ENCODE data around the gene RBM23. TPM values are rescaled to one million over a fixed set of nuclear protein-coding genes. Genes with fewer than 3 reads are reported as not detected.
"Not testable (repeated sequence)": the region's sequence is repeated elsewhere in the genome, so short reads cannot be mapped to it uniquely, and the experiment has no call there.

RBM23 gene
- polyA plus RNA-seq, 1 donor from 2014 or later: 83.7 TPM

DNA sequence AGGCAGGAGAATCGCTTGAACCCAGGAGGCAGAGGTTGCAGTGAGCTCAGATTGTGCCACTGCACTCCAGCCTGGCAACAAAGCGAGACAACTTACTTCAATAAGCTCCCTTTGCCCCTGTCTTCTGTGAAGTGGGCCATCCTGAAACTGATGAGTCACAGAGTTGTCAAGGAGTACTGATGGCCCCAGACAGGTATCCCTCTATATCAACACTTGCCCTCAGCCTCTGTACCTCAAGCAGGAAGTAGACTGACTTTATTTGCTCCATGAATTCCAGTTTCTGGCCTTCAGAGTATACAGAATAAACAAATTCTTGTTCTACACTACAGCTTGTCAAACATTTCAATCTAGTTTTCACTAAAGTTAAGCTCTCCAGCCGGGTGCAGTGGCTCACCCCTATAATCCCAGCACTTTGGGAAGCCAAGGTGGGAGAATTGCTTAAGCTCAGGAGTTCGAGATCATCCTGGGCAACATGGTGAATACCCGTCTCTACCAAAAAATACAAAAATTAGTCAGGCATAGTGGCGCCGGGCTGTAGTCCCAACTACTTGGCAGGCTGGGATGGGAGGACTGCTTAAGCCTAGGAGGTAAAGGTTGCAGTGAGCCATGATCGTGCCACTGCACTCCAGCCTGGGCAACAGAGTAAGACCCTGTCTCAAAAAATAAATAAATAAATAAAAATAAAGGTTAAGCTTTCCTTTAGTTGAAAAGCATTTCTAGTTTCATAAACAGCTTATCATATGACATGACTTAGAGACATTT, 63.8 kb downstream of the RBM23 start:
- Histone ChIP-seq H3K27ac (ENCODE audit: low read length) (no peak overlapping the region), H3K4me3 (ENCODE audit: low read length) (no peak overlapping the region), H4K20me1 (ENCODE audit: insufficient read depth) (no peaks in the 10 kb centered on the region), H3K27me3 (ENCODE audit: insufficient read depth, low read depth, low read length) (no peaks in the 10 kb centered on the region), H3K4me2 (ENCODE audit: low read length) (no peak overlapping the region), H3K79me2 (replicated peaks; ENCODE audit: insufficient read depth, low read length) (no peaks in the 10 kb centered on the region), H3K36me3 (ENCODE audit: insufficient read depth, low read length) (no peaks in the 10 kb centered on the region), H2AFZ (ENCODE audit: low read depth, low read length) (no peak overlapping the region), H3F3A (ENCODE audit: insufficient read depth, low read length, poor library complexity, severe bottlenecking) (no peaks in the 10 kb centered on the region), H3K9ac (ENCODE audit: low read length) (no peak overlapping the region), H3K9me3 (ENCODE audit: low read length) (no peaks in the 10 kb centered on the region), H3K9me2 (ENCODE audit: insufficient read depth, low read length) (no peaks in the 10 kb centered on the region)
- TF ChIP-seq, protein P1, sequence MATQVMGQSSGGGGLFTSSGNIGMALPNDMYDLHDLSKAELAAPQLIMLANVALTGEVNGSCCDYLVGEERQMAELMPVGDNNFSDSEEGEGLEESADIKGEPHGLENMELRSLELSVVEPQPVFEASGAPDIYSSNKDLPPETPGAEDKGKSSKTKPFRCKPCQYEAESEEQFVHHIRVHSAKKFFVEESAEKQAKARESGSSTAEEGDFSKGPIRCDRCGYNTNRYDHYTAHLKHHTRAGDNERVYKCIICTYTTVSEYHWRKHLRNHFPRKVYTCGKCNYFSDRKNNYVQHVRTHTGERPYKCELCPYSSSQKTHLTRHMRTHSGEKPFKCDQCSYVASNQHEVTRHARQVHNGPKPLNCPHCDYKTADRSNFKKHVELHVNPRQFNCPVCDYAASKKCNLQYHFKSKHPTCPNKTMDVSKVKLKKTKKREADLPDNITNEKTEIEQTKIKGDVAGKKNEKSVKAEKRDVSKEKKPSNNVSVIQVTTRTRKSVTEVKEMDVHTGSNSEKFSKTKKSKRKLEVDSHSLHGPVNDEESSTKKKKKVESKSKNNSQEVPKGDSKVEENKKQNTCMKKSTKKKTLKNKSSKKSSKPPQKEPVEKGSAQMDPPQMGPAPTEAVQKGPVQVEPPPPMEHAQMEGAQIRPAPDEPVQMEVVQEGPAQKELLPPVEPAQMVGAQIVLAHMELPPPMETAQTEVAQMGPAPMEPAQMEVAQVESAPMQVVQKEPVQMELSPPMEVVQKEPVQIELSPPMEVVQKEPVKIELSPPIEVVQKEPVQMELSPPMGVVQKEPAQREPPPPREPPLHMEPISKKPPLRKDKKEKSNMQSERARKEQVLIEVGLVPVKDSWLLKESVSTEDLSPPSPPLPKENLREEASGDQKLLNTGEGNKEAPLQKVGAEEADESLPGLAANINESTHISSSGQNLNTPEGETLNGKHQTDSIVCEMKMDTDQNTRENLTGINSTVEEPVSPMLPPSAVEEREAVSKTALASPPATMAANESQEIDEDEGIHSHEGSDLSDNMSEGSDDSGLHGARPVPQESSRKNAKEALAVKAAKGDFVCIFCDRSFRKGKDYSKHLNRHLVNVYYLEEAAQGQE (IDR thresholded peaks at IDR 0.05; ENCODE audit: borderline replicate concordance): no peak
- TF ChIP-seq POLR2AphosphoS5 (IDR thresholded peaks at IDR 0.05) (no peak), EZH2 (IDR thresholded peaks at IDR 0.05; ENCODE audit: borderline replicate concordance, insufficient read depth, low read length, poor library complexity, severe bottlenecking) (no peak), MXI1 (conservative IDR thresholded peaks at IDR 0.05; ENCODE audit: poor library complexity, severe bottlenecking) (no peak), SMC3 (conservative IDR thresholded peaks at IDR 0.05; ENCODE audit: poor library complexity) (no peak), TAF1 (IDR thresholded peaks at IDR 0.05; ENCODE audit: low read depth) (no peak), RAD21 (conservative IDR thresholded peaks at IDR 0.05) (no peak), EP300 (conservative IDR thresholded peaks at IDR 0.05; ENCODE audit: poor library complexity, severe bottlenecking) (no peak)
- TF ChIP-seq, protein P2, sequence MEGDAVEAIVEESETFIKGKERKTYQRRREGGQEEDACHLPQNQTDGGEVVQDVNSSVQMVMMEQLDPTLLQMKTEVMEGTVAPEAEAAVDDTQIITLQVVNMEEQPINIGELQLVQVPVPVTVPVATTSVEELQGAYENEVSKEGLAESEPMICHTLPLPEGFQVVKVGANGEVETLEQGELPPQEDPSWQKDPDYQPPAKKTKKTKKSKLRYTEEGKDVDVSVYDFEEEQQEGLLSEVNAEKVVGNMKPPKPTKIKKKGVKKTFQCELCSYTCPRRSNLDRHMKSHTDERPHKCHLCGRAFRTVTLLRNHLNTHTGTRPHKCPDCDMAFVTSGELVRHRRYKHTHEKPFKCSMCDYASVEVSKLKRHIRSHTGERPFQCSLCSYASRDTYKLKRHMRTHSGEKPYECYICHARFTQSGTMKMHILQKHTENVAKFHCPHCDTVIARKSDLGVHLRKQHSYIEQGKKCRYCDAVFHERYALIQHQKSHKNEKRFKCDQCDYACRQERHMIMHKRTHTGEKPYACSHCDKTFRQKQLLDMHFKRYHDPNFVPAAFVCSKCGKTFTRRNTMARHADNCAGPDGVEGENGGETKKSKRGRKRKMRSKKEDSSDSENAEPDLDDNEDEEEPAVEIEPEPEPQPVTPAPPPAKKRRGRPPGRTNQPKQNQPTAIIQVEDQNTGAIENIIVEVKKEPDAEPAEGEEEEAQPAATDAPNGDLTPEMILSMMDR (IDR thresholded peaks at IDR 0.05; ENCODE audit: poor library complexity, severe bottlenecking): no peak

DNA sequence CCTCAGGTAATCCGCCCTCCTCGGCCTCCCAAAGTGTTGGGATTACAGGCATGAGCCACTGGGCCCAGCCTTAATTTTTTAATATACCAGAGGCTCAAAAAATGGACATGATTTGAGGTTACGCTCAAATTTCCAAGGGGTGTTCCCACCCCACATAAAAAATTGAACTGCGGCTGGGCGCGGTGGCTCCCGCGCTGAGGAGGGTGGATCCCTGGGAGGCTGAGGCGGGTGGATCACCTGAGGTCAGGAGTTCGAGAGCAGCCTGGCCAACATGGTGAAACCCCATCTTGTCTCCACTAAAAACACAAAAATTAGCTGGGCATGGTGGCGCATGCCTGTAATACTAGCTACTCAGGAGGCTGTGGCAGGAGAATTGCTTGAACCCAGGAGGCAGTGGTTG, 64.7 kb downstream of the RBM23 start:
- H3K36me3 ChIP-seq (ENCODE audit: insufficient read depth, low read length); H3K27me3 ChIP-seq (ENCODE audit: insufficient read depth, low read depth, low read length); H2AFZ ChIP-seq (ENCODE audit: low read depth, low read length); H3K4me2 ChIP-seq (ENCODE audit: low read length); H3K4me3 ChIP-seq (ENCODE audit: low read length); H3K9me2 ChIP-seq (ENCODE audit: insufficient read depth, low read length); H4K20me1 ChIP-seq (ENCODE audit: insufficient read depth); H3K9ac ChIP-seq (ENCODE audit: low read length); H3K27ac ChIP-seq (ENCODE audit: low read length); H3F3A ChIP-seq (ENCODE audit: insufficient read depth, low read length, poor library complexity, severe bottlenecking); H3K79me2 ChIP-seq (replicated peaks; ENCODE audit: insufficient read depth, low read length); H3K9me3 ChIP-seq (ENCODE audit: low read length): not testable (repeated sequence)
